NCI-H1048 (cell line): ENCODE measurements around the gene SEMA4F.
A peak's percentile ranks its signal among the peaks of the same experiment; 100 is the strongest.
"Not testable (repeated sequence)": the region's sequence is repeated elsewhere in the genome, so short reads cannot be mapped to it uniquely, and the experiment has no call there.

Experiments
- DNase-seq: peaks from one replicate; lab custom pipeline; 2025; lab: John Stamatoyannopoulos, UW

Gene SEMA4F, protein sequence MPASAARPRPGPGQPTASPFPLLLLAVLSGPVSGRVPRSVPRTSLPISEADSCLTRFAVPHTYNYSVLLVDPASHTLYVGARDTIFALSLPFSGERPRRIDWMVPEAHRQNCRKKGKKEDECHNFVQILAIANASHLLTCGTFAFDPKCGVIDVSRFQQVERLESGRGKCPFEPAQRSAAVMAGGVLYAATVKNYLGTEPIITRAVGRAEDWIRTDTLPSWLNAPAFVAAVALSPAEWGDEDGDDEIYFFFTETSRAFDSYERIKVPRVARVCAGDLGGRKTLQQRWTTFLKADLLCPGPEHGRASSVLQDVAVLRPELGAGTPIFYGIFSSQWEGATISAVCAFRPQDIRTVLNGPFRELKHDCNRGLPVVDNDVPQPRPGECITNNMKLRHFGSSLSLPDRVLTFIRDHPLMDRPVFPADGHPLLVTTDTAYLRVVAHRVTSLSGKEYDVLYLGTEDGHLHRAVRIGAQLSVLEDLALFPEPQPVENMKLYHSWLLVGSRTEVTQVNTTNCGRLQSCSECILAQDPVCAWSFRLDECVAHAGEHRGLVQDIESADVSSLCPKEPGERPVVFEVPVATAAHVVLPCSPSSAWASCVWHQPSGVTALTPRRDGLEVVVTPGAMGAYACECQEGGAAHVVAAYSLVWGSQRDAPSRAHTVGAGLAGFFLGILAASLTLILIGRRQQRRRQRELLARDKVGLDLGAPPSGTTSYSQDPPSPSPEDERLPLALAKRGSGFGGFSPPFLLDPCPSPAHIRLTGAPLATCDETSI

DNA sequence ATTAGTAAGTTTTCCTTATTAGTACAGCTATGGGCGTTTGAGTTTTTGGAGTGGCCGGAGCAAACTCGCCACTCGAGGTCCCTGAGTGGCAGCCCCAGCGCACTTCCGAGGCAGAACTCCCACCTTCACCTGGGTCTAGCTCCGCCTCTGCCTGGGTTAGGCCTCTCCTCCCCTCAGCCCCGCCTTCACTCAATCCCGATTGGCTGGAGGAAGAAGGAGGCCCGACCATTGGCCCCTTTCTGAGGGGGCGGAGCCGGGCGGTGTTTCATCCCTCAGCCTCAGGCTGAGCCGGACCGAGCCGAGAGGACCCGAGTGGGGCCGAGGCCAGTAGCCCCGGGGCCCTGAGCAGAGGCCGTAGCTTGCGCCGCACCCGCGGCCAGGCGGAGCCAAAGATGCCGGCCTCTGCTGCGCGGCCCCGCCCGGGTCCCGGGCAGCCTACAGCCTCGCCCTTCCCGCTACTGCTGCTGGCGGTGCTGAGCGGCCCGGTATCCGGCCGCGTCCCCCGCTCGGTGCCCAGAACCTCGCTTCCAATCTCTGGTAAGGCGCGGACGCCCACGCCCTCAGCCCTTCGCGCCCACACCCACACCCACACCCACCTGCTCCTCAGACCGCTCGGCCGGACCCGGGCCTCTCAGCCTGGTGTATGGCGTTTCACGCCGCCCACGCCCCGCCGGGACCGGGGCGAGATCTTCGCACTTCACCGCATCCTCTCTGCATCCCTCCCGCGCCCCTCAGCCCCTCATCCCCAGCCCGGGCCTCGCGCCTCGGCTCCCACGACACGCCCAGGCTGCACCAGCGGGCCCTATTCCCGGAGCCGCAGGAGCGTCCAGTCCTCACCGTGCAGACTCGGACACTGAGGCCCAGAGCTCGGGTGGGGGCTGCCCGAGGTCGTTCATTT, at the start of gene SEMA4F:
Gene SEMA4F, plus strand, starts transcription at position 263 of the 898 bp plus-strand sequence. Its CDS starts 130 bp downstream, at position 393.
- peak; percentile 87 for DNase-seq

- no peak for DNase-seq
Measured at GRCh38 chr2:74606927-74607326, 47.1 kb upstream of the SEMA4F start.

- no peak for DNase-seq
Measured at GRCh38 chr2:74617122-74617521, 36.9 kb upstream of the SEMA4F start.

- DNase-seq: no peak
Measured at GRCh38 chr2:74618410-74619083, 35.5 kb upstream of the SEMA4F start.

GRCh38 chr2:74619651-74620297, 34.3 kb upstream of the SEMA4F start:
- DNase-seq: no peak

DNA sequence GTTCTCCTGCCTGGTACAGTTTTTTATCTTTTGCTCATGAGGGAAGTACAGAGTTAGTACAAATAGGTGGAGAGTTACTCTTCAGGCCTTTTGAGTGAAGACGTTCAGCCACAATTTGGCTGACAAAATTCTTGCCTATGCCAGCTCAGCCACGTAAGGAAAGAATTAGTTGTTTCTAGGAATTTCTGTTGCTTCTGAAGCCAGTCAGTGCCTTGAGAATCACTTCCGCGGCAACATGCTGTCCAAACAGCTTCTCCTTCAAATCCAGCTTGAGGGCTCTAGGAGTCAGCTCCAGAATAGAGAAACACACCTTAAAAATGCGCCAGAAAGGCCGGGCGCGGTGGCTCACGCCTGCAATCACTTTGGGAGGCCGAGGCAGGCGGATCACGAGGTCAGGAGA, 33.4 kb upstream of the SEMA4F start:
- DNase-seq: no peak

DNA sequence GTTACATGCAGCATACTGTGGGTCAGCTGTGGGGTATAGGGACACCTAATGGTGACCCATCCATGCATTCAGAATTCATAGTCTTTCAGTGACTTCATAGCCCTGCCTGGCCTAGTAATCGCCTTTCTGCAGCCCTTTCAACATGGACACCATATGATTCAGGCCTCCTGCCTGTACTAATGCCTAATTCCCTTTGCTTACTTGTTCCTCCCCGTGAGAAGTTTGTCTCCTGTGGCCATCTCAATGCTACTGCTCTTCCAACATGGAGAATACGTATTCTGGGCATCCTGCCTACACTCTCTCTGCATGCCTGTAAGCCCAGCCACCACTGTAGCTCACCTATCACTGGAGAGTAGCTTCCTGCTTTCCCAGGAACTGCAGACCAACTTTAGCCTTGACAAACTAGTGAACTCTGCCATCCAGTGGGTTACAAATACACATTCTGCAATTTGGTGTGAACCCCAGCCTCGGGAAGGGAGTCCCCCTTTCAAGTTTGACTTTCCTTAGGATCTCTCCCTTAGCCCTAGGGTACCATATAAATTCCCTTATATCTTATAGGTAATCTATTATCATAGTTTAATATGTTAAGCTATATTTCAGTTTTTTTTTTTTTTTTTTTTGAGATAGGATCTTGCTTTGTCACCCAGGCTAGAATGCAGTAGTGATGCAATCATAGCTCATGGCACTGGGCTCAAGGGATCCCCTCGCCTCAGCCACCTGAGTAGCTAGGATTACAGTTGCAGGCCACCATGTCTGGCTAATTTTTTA, 28.2 kb upstream of the SEMA4F start:
- DNase-seq: no peak

GRCh38 chr2:74628538-74629105, 25.4 kb upstream of the SEMA4F start:
- no peak for DNase-seq

GRCh38 chr2:74630454-74630853, 23.6 kb upstream of the SEMA4F start:
- not testable (repeated sequence) for DNase-seq

GRCh38 chr2:74632209-74632938, 21.7 kb upstream of the SEMA4F start:
- no peak for DNase-seq

DNA sequence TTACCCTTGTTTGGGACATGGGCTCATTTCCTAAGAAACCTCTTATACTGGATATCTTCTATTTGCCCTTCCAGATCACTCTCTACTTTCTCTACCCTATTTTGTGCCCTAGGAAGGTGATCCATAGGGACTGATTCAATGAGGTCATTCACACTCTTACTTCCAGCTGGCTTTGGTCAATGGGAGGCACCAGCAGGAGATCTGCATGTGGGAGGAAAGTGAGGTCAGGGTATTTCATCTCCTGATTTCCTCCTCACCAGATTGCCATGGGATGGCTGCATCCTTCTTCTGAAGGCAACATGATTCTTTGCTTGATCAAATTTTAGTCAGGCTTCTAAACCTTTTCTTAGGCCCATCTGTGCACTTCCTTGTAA, 21.1 kb upstream of the SEMA4F start:
- no peak for DNase-seq

- no peak for DNase-seq
Measured at GRCh38 chr2:74639550-74639949, 14.5 kb upstream of the SEMA4F start.

DNA sequence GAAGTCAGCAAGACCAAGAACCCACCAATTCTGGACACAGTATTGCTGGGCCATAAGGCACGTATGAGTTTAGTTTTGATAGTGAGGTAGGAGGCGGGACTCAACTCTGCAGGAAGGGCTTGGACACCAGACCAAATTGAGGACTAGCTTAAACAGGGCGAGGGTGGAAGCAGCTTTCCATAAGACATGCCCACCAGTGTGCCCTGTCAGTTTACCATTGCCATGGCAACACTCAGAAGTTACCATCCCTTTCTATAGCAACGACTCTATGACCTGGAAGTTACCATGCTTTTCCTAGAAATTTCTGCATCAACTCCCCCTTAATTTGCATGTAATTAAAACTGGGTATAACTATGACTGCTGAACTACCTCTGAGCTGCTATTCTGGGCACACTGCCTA, 8.7 kb upstream of the SEMA4F start:
- no peak for DNase-seq

- DNase-seq: no peak
Measured at GRCh38 chr2:74646201-74646600, 7.8 kb upstream of the SEMA4F start.

DNA sequence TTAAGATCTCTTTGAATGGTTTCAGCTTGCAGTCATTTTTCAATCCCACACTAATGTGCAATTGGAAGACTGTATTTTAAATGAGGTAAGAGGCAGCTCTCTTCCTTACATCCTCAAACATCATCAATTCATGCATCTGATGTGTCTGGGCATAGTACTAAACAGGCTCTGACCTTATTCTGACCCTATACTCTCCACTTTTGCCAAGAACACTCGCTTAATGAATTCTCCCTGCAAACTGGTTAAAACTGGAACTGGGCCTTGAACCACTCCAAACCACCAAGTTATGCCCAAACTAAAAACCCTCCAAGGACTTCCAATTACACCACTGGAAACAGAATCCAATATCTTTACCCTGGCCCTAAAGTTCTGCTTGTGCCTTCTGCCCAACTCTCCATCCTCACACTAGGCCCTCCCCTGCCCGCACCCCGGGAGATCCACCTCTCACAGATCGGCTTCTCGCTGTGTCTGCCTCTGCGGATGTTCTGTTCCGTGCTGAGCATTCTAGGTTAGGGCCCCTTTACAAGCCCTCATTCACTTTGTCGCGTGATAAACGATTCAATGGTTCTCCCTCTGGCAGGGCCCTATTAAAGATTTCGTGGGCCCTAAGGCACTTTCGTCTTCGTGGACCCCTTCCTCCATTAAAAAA, 7.1 kb upstream of the SEMA4F start:
- DNase-seq: no peak

DNA sequence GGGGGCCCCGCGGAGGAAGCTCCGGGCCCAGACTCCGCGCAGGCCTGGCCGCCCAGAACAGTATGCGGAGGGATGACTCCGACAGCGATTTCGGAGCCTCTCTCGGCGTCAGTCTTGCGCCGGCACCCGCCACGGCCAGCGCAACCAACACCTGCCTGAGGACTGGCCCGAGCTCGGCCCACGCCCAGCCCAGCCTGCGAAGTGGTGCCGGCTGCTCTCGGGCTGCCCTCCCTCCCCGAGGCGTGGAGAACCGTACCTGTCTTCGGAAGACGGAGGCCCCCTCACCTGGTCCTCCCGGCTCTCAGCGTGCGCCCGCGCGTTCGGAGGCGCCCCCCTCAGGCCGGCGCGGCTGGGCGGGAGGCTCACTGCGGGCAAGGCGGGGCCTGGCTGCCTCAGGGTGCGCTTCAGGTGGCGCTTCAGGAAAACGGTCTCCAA, 6.0 kb upstream of the SEMA4F start, which contains the start of gene M1AP:
Gene M1AP, minus strand, starts transcription at position 322 of the 435 bp plus-strand sequence. CDS start 8,055 bp downstream, outside the sequence.
- DNase-seq: no peak

GRCh38 chr2:74653589-74653984, 460 bp upstream of the SEMA4F start:
- no peak for DNase-seq

- DNase-seq: no peak
Measured at GRCh38 chr2:74655579-74655978, 1.5 kb downstream of the SEMA4F start.

DNA sequence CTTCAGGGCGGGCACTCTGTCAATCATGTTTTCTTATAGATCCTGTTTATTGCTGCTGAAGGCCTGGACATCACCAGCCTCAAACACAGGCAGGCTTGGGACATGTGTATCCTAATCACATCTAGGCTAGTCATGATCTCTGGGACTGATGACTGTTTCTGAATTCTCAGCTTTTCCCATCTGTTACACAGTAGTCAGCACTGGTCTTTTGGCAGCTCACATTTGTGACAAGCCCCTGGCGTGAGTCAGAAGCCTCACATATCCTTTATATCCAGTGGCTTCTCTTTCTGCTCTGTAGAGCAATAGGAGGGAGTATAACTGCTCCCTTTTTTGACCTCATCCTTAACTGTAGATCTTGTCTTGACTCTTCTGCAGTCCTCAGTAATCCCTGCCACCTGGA, 4.5 kb downstream of the SEMA4F start:
- DNase-seq: no peak
